WTC11 (cell line): Measurements from ENCODE around the gene HDLBP. TPM values are rescaled to one million over a fixed set of nuclear protein-coding genes. Genes with fewer than 3 reads are reported as not detected.
A peak's percentile ranks its signal among the peaks of the same experiment; 100 is the strongest.

Source experiments
- ATAC-seq: fragments of 200-7000 bp; cut with Tn5 transposase; 2 replicates; pipeline ENCODE4 v1.10.0; 2021; ENCODE audit warnings: mild to moderate bottlenecking, moderate library complexity
- CTCF ChIA-PET: fragments of 300-600 bp; sonication (Branson Sonifier 250); formaldehyde crosslinking; loops from one replicate; lab custom pipeline; 2021; ENCODE audit warnings: antibody characterized with exemption; lab: Charles Lee
- POLR2A ChIA-PET: fragments of 350-600 bp; sonication (Branson Sonifier 250); formaldehyde crosslinking; loops from one replicate; lab custom pipeline; 2021; ENCODE audit warnings: antibody characterized with exemption; lab: Charles Lee
- DNase-seq: peaks from one replicate; pipeline ENCODE4 v3.0.0; 2021; ENCODE audit warnings: low spot score
- H3K27ac Mint-ChIP-seq: 2 replicates; pipeline ENCODE4 v1.8.0; 2021; ENCODE audit warnings: mixed read lengths
- H3K27me3 Mint-ChIP-seq: 2 replicates; pipeline ENCODE4 v1.8.0; 2021; ENCODE audit warnings: low read depth, mild to moderate bottlenecking, moderate library complexity, mixed read lengths
- H3K36me3 Mint-ChIP-seq: 2 replicates; pipeline ENCODE4 v1.8.0; 2021; ENCODE audit warnings: mixed read lengths
- H3K4me1 Mint-ChIP-seq: 2 replicates; pipeline ENCODE4 v1.8.0; 2022; ENCODE audit warnings: mixed read lengths
- H3K4me3 Mint-ChIP-seq: 2 replicates; pipeline ENCODE4 v1.8.0; 2021; ENCODE audit warnings: mild to moderate bottlenecking, moderate library complexity, mixed read lengths
- H3K9me3 Mint-ChIP-seq: 2 replicates; pipeline ENCODE4 v1.8.0; 2021; ENCODE audit warnings: mixed read lengths
- AFF4 ChIP-seq: sonication (generic); formaldehyde crosslinking; IDR thresholded peaks from 2 replicates; pipeline ENCODE4 v1.8.1; 2023; ENCODE audit warnings: mild to moderate bottlenecking, missing genetic modification reagents, borderline replicate concordance
- ATF2 ChIP-seq: sonication (generic); formaldehyde crosslinking; IDR thresholded peaks from 2 replicates; pipeline ENCODE4 v1.8.1; 2022; ENCODE audit warnings: low read depth, missing genetic modification reagents, borderline replicate concordance
- E2F1 ChIP-seq: sonication (generic); formaldehyde crosslinking; IDR thresholded peaks from 2 replicates; pipeline ENCODE4 v1.8.0; 2022; ENCODE audit warnings: mild to moderate bottlenecking, missing genetic modification reagents
- E2F5 ChIP-seq: sonication (generic); formaldehyde crosslinking; IDR thresholded peaks from 2 replicates; pipeline ENCODE4 v1.8.1; 2022; ENCODE audit warnings: mild to moderate bottlenecking, moderate library complexity, missing genetic modification reagents
- FOXJ3 ChIP-seq: sonication (generic); formaldehyde crosslinking; IDR thresholded peaks from 2 replicates; pipeline ENCODE4 v1.9.0; 2021; ENCODE audit warnings: missing genetic modification reagents, mild to moderate bottlenecking, borderline replicate concordance
- HMGA2 ChIP-seq: fragments of 250-450 bp; sonication (Bioruptor Pico); IDR thresholded peaks from 2 replicates; pipeline ENCODE4 v1.4.0; 2021; ENCODE audit warnings: mild to moderate bottlenecking, moderate library complexity
- KAT7 ChIP-seq: sonication (generic); formaldehyde crosslinking; IDR thresholded peaks from 2 replicates; pipeline ENCODE4 v1.8.1; 2023; ENCODE audit warnings: missing genetic modification reagents, mild to moderate bottlenecking, borderline replicate concordance
- NR3C1 ChIP-seq: sonication (generic); formaldehyde crosslinking; conservative IDR thresholded peaks from 2 replicates; pipeline ENCODE4 v1.8.1; 2023; ENCODE audit warnings: low read depth, mild to moderate bottlenecking, missing genetic modification reagents
- STAT6 ChIP-seq: sonication (generic); formaldehyde crosslinking; conservative IDR thresholded peaks from 2 replicates; pipeline ENCODE4 v1.8.1; 2023; ENCODE audit warnings: mild to moderate bottlenecking, low read depth, missing genetic modification reagents, moderate library complexity
- TCF7 ChIP-seq: sonication (generic); formaldehyde crosslinking; IDR thresholded peaks from 2 replicates; pipeline ENCODE4 v1.8.0; 2022; ENCODE audit warnings: mild to moderate bottlenecking, low read depth, missing genetic modification reagents, moderate library complexity
- TEAD4 ChIP-seq: sonication (generic); formaldehyde crosslinking; IDR thresholded peaks from 2 replicates; pipeline ENCODE4 v1.8.0; 2022; ENCODE audit warnings: mild to moderate bottlenecking, missing genetic modification reagents
- TP53 ChIP-seq: sonication (generic); formaldehyde crosslinking; IDR thresholded peaks from 2 replicates; pipeline ENCODE4 v1.8.1; 2023; ENCODE audit warnings: mild to moderate bottlenecking, missing genetic modification reagents
- ZBTB21 ChIP-seq: sonication (generic); formaldehyde crosslinking; IDR thresholded peaks from 2 replicates; pipeline ENCODE4 v1.8.1; 2023; ENCODE audit warnings: mild to moderate bottlenecking, missing genetic modification reagents, borderline replicate concordance
- ZNF138 ChIP-seq: sonication (generic); formaldehyde crosslinking; conservative IDR thresholded peaks from 2 replicates; pipeline ENCODE4 v1.8.1; 2022; ENCODE audit warnings: mild to moderate bottlenecking, moderate library complexity, missing genetic modification reagents
- ZNF263 ChIP-seq: sonication (generic); formaldehyde crosslinking; IDR thresholded peaks from 2 replicates; pipeline ENCODE4 v1.8.1; 2022; ENCODE audit warnings: low read depth, mild to moderate bottlenecking, moderate library complexity, missing genetic modification reagents
- total RNA-seq: library from RNA; stranded (reverse); gene quantifications from 3 replicates; pipeline ENCODE4 v1.2.3, GENCODE V29; 2021

Gene HDLBP
- total RNA-seq, 1 experiment from 2014 or later = 368 TPM

GRCh38 chr2:241267249-241268067 is 48.0 kb downstream of the HDLBP start:
- POLR2A ChIA-PET = no interaction called here
- DNase-seq (no peak), ATAC-seq (no peak)
- no peaks in the 10 kb centered on the region for H3K27me3 Mint-ChIP-seq
- TF ChIP-seq STAT6 (CRISPR knock-in tag) = no peak
- no peak for TF ChIP-seq E2F1
- no peak for TF ChIP-seq AFF4 (CRISPR knock-in tag)
- TF ChIP-seq KAT7 (CRISPR knock-in tag) = no peak
- TF ChIP-seq ATF2 (CRISPR knock-in tag) = no peak
- TF ChIP-seq NR3C1 = no peak
- TF ChIP-seq FOXJ3 (CRISPR knock-in tag) = no peak
- TF ChIP-seq ZNF263 (CRISPR knock-in tag) = no peak
- no peak for TF ChIP-seq E2F5 (CRISPR knock-in tag)
- TF ChIP-seq HMGA2 (CRISPR knock-in tag) = no peak
- TF ChIP-seq TCF7 (CRISPR knock-in tag) = no peak
- no peak for TF ChIP-seq ZNF138 (CRISPR knock-in tag)
- TF ChIP-seq TEAD4 (CRISPR knock-in tag) = no peak
- TF ChIP-seq TP53 (CRISPR knock-in tag) = no peak
- no peak for TF ChIP-seq ZBTB21 (CRISPR knock-in tag)
- peak overlapping the region; percentile 55; the same call in 1 of the 2 replicates for H3K27ac Mint-ChIP-seq
- no peak overlapping the region for H3K4me3 Mint-ChIP-seq
- CTCF ChIA-PET = interaction anchor here (0.6 to 1.2 kb wide), 3 partner anchors 9 to 125 kb away, joined by 3 read pairs; no protein-coding TSS in a partner anchor
- H3K36me3 Mint-ChIP-seq = peaks cover 42% of the 10 kb centered on the region
- peaks cover 32% of the 10 kb centered on the region for H3K4me1 Mint-ChIP-seq
- no peaks in the 10 kb centered on the region for H3K9me3 Mint-ChIP-seq
